ENCODE data around the gene DNM2. TPM values are rescaled to one million over a fixed set of nuclear protein-coding genes. Genes with fewer than 3 reads are reported as not detected.
A peak's percentile ranks its signal among the peaks of the same experiment; 100 is the strongest.

Gene DNM2
- total RNA-seq, 1 donor from 2014 or later = 201 TPM

- intact Hi-C loops (cut with micrococcal nuclease) = no loop called here
- DNase-seq = no peak
- no peak for ATAC-seq
Measured at GRCh38 chr19:10764340-10764894, 46.5 kb downstream of the DNM2 start.

DNA sequence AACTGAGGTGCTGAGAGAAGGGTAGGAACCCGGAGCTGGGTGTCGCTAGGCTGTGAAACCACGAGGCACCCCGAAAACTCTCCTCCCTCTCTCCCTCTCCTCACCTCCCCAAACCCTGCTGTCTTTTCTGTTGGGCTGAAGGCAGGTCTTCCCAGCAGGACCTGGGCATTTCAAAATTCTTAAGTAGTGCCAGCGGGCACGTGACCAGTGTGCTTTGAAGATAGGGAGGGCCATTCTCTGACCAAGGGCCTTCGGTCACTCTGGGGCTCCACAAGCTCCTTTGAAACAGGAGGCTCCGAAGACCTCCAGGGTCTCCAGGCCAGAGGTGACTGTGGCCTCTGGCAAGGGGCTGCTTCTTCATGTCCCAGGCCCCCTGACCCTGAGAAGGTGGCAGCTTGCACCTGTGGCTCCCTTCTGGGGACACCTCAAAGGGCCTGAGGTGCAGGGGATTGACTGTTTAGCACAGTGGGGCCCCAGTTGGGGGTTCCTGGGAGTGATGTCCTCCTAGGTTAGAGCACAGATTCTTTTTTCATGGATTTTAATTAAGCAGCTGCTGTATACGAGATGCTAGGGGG is 48.3 kb downstream of the DNM2 start:
- intact Hi-C loops (cut with micrococcal nuclease) = no loop called here

DNA sequence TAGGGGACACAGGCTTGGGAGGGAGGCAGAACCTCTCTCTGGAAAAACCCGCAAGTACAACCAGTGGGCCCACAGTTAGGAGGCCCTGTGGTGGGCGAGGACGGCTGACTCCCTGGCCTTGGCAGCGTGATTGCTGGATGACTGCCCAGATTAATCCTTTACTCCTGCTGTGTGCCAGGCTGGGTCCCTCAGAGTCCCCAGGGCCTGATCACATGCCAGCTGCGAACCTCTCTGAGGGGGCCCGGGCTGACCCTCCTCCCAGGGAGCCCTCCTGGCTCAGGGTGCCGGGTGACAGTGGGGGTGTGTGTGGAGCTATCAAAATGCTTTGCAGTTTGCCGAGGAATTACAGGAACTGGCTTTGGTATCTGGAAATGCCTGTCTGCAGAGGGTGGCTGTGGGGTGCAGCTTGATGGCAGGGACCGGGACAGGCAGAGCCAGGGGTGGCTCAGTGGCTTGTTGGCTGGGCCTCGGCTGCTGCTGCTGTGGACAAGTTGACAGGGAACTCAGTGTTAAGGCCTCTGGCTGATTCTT is 48.9 kb downstream of the DNM2 start:
- intact Hi-C loops (cut with micrococcal nuclease) = no loop called here
- DNase-seq (peak; percentile 67), ATAC-seq (peak; percentile 41)

More for the DNA sequence above, 48.3 kb downstream of the DNM2 start:
- no peak for DNase-seq
- ATAC-seq = no peak

GRCh38 chr19:10767726-10768125 is 49.8 kb downstream of the DNM2 start:
- intact Hi-C loops (cut with micrococcal nuclease) = no loop called here
- no peak for DNase-seq

DNA sequence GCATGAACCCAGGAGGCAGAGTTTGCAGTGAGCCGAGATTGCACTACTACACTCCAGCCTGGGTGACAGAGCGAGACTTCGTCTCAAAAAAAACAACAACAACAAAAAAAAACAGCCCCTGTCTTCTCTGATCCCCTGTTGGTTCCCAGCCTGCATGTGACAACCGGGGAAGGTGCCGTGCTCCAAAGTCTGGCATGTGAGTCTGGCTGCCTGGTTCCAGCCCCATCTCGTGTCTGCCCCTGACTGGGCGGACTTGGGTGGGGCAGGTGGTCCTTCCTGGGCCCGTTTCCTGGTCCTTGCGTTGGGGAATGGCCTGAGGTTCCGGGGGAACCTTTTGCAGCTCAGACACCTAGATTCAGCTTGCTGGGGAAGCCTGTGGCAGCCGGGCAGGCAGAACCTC is 50.5 kb downstream of the DNM2 start:
- ATAC-seq (no peak), DNase-seq (no peak)
- intact Hi-C loops (cut with micrococcal nuclease) = no loop called here

More at GRCh38 chr19:10767726-10768125, 49.8 kb downstream of the DNM2 start:
- ATAC-seq = no peak

GRCh38 chr19:10768936-10769335 is 51.1 kb downstream of the DNM2 start:
- ATAC-seq (no peak), DNase-seq (no peak)
- intact Hi-C loops (cut with micrococcal nuclease) = no loop called here

DNA sequence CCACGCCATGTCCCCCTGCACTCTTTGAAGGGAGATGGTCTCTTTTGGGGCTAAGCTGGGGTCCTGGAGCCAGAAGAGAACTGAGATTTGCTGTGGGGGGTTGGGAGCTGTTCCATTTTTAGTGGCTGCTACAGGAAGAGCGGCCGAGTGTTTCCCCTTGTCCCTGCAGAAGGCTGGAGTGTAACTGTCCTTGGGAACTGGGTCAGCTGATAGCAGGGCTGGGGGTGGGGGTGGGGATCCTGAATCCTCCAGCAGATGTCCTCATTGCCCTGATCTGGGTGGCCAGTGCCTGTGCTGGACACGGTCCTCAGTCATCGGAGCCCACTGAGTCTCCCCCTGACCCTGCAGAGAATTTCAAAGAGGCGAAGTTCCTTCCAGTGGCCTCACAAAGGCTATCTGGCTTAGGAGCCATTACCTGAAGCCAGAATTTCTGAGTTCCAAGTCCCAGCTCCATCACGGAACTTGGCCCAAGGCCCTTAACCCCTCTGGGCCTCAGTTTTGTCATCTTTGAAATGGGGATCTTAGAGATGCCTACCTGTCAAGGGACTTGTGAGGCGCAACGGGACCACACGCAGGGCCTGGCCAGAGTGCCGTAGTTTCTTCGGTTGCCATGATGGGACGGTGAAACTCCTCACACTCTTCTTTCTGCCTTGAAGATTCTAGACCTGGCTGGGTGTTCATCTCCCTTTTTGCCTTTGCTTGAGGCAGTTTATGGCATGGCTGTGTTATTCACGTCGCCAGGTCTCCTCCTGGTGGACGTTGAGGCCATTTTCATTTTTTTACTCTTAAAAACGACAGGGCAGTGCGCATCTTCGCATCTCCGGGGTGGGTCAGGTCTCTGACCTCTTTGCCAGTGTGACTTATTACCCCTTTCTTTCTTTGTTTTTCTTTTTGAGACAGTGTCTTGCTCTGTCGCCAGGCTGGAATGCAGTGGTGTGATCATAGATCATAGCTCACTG is 51.9 kb downstream of the DNM2 start:
- ATAC-seq = peak; percentile 83
- DNase-seq = peak; percentile 78
- intact Hi-C loops (cut with micrococcal nuclease) = no loop called here

DNA sequence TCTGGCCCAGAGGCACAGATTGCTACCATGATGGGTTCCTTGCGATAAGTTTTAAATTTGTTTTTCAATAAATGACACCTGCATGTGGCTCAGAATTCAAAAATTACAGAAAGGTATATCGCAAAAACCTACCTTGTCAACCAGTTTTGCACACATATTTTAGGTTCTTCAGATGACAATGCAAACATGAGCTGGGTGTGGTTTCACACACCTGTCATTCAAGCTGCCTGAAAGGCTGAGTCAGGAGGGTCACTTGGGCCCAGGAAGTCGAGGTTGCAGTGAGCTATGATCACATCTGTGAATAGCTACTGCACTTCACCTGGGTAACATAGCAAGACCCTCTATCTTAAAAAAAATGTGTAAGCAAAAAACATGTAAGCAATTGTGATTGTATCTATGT is 56.1 kb downstream of the DNM2 start:
- DNase-seq (no peak), ATAC-seq (no peak)
- intact Hi-C loops (cut with micrococcal nuclease) = no loop called here

DNA sequence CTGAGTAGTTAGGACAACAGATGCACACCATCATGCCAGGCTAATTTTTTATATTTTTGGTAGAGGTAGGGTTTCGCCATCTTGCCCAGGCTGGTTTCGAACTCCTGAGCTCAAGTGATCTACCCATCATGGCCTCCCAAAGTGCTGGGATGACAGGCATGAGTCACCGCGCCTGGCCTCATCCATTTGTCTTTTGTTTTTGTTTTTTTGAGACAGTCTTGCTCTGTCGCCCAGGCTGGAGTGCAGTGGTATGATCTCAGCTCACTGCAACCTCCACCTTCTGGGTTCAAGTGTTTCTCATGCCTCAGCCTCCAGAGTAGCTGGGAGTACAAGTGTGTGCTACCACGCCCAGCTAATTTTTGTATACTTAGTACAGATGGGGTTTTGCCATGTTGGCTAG is 57.0 kb downstream of the DNM2 start:
- ATAC-seq (no peak), DNase-seq (no peak)
- intact Hi-C loops (cut with micrococcal nuclease) = no loop called here

DNA sequence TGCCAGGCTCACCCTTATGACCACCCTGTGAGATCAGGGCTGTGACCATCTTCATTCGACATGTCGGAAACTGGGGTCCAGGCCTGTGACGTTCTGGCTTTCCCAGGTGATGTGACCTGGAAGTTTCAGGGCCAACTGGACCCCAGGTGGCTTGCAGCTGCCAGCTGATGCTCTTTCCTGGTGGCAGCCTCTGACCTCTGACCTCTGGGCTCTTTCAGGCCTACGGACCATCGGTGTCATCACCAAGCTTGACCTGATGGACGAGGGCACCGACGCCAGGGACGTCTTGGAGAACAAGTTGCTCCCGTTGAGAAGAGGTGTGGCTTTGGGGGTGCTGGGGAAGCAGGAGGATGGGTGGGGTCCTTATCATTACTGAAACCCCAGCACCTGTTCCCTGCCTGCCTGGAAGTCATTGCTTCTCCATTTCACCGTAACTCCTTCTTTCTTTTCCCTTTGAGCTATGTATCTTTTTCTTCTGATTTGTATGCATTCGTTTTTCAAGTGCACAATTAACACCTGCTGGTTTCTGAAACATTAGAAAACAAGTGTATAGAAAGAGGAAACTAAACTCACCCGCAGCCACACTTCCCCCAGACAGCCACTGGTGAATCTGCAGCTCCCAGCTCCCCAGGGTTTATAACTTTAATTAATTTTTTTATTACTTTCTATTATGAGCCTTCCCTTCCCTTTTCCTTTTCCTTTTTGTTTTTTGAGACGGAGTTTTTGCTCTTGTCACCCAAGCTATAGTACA is 59.2 kb downstream of the DNM2 start:
- DNase-seq = no peak
- intact Hi-C loops (cut with micrococcal nuclease) = no loop called here
- no peak for ATAC-seq

- DNase-seq = no peak
- intact Hi-C loops (cut with micrococcal nuclease) = no loop called here
- peak; percentile 49 for ATAC-seq
Measured at GRCh38 chr19:10780368-10780767, 62.5 kb downstream of the DNM2 start.

GRCh38 chr19:10782795-10783194 is 64.9 kb downstream of the DNM2 start:
- ATAC-seq (peak; percentile 92), DNase-seq (peak; percentile 82)
- intact Hi-C loops (cut with micrococcal nuclease) = no loop called here

GRCh38 chr19:10784257-10784656 is 66.4 kb downstream of the DNM2 start:
- ATAC-seq (peak; percentile 39), DNase-seq (peak; percentile 56)
- intact Hi-C loops (cut with micrococcal nuclease) = no loop called here

DNA sequence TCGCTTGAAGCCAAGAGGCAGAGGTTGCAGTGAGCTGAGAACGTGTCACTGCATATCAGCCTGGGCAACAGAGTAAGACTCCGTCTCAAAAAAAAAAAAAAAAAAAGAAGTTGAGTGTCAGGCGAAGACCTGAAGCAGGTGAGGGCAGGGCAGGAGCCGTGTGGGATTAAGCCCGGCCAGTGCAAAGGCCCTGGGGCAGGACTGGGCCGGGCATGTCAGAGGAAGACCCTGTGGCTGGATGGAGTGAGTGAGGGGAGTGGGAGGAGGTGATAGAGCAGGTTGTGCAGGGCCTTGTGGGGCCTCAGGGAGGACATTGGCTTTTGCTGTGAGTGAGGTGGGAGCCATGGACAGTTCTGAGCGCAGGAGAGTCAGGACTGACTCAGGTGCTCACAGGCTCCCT is 70.3 kb downstream of the DNM2 start:
- intact Hi-C loops (cut with micrococcal nuclease) = no loop called here
- DNase-seq (no peak), ATAC-seq (no peak)

- no peak for ATAC-seq
- intact Hi-C loops (cut with micrococcal nuclease) = no loop called here
- DNase-seq = no peak
Measured at GRCh38 chr19:10789866-10790265, 72.0 kb downstream of the DNM2 start.

GRCh38 chr19:10796653-10797052 is 78.8 kb downstream of the DNM2 start:
- ATAC-seq (no peak), DNase-seq (no peak)
- intact Hi-C loops (cut with micrococcal nuclease) = no loop called here

GRCh38 chr19:10797078-10797477 is 79.2 kb downstream of the DNM2 start:
- intact Hi-C loops (cut with micrococcal nuclease) = no loop called here
- ATAC-seq (no peak), DNase-seq (no peak)

GRCh38 chr19:10797541-10798256 is 79.8 kb downstream of the DNM2 start:
- no peak for ATAC-seq
- no peak for DNase-seq
- intact Hi-C loops (cut with micrococcal nuclease) = no loop called here

DNA sequence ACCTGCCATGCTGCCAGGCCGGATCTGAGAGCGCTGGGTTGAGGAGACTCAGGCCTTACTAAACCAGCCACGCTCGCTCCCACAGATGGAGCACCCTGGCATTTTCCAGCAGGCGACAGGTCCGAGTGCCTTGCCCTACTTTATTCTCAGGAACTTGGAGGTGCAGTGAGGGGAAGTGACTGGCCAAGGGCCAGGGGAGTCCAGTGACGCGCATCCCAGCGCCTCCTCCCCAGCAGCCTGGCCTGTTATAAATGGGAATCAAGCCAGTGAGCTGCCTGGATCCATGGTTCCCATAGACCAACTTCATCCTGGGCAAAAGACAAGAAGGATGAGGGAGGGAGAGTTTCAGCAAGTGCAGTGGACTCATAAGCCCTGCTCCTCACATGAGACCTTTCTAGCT is 82.6 kb downstream of the DNM2 start:
- intact Hi-C loops (cut with micrococcal nuclease) = no loop called here
- peak; percentile 88 for ATAC-seq
- DNase-seq = peak; percentile 75
